ENCODE data around the gene DAP. TPM values are rescaled to one million over a fixed set of nuclear protein-coding genes. Genes with fewer than 3 reads are reported as not detected.

DAP gene
- total RNA-seq, 1 experiment from 2014 or later: 279 TPM

DNA sequence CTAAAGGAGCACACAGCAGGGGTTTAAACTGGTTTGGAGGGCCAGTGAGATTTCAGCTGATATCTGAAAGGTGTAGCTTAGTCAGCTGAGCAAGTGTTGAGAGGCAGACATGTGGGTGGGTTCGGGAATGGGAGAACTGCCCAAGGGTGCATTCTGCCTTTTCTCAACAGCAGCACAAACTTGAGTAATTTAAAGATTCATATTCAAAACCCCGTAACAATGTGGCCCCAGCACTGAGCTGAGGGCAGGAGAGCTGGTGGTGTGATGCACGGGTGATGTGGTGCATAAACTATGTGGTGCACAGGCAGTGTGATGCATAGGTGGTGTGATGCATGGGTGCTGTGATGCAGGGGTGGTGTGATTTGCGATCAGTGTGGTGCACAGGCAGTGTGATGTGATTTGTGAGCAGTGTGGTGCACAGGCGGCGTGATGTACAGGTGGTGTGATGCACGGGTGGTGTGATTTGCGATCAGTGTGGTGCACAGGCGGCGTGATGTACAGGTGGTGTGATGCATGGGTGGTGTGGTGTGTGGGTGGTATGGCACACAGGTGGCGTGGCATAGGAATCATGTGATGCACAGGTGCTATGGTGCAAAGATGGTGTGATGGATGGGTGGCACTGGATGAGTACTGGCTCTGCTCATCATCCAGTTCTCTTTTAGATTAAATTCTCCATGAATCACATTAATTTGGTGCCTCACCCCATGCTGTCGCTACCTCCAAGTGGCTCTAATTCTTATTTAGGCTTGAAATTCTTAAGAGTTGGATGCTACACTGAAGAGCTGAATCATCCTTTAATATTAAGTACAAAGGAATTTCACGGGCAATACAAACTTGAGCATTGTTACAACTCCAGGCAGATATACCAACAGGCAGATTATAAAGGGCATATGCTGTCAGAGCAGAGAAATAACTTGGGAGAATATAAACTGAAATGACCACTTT, 53.6 kb downstream of the DAP start:
- Histone ChIP-seq H3K79me2 (ENCODE audit: low read depth) (peaks cover 64% of the 10 kb centered on the region), H3K9me2 (ENCODE audit: insufficient read depth) (no peaks in the 10 kb centered on the region), H3K4me2 (peak overlapping the region; percentile 80; the same call in 1 of the 2 replicates), H3K36me3 (ENCODE audit: low read depth) (peaks cover 5% of the 10 kb centered on the region; the same call in 1 of the 2 replicates), H2AFZ (no peak overlapping the region), H4K20me1 (ENCODE audit: insufficient read depth) (no peaks in the 10 kb centered on the region), H3K4me3 (no peak overlapping the region), H3F3A (ENCODE audit: insufficient read depth, low read depth) (peaks cover 50% of the 10 kb centered on the region), H3K27ac (peak overlapping the region; percentile 96), H3K4me1 (replicated peaks; ENCODE audit: insufficient read depth) (peaks cover 65% of the 10 kb centered on the region), H3K9me3 (ENCODE audit: insufficient read depth, low read depth) (no peaks in the 10 kb centered on the region), H3K27me3 (ENCODE audit: insufficient read depth, low read depth) (no peaks in the 10 kb centered on the region)
- peak in 1 of 2 experiments; percentile 56 for DNase-seq
- no TSS peak for BruUV-seq (replicated peaks)
- intact Hi-C loops (cut with micrococcal nuclease; ENCODE audit: unreplicated experiment): loop anchor here (10.0 kb wide), 1 partner anchor 453 kb away; the partner anchor contains the start of gene CCT5
- TF ChIP-seq EZH2 (IDR thresholded peaks at IDR 0.05; ENCODE audit: low read depth) (no peak), CTCF (conservative IDR thresholded peaks at IDR 0.05) (no peak)
- ChIA-PET CTCF (no interaction called here), POLR2A (ENCODE audit: unreplicated experiment) (interaction anchor here (0.7 kb wide), 1 partner anchor 13 kb away, joined by 3 read pairs; no protein-coding TSS in a partner anchor)

GRCh38 chr5:10706326-10706725, 54.7 kb downstream of the DAP start:
- Histone ChIP-seq H3K4me1 (replicated peaks; ENCODE audit: insufficient read depth) (peaks cover 75% of the 10 kb centered on the region), H3K79me2 (ENCODE audit: low read depth) (peaks cover 55% of the 10 kb centered on the region), H3K27ac (peak overlapping the region; percentile 96)

More at GRCh38 chr5:10706326-10706725, 54.7 kb downstream of the DAP start:
- Histone ChIP-seq H3K36me3 (ENCODE audit: low read depth) (peaks cover 5% of the 10 kb centered on the region; the same call in 1 of the 2 replicates), H3F3A (ENCODE audit: insufficient read depth, low read depth) (peaks cover 62% of the 10 kb centered on the region), H4K20me1 (ENCODE audit: insufficient read depth) (no peaks in the 10 kb centered on the region), H3K4me2 (peak overlapping the region; percentile 80), H3K27me3 (ENCODE audit: insufficient read depth, low read depth) (no peaks in the 10 kb centered on the region), H3K4me3 (no peak overlapping the region), H3K9me2 (ENCODE audit: insufficient read depth) (no peaks in the 10 kb centered on the region), H2AFZ (no peak overlapping the region), H3K9me3 (ENCODE audit: insufficient read depth, low read depth) (no peaks in the 10 kb centered on the region)
- POLR2A ChIA-PET (ENCODE audit: unreplicated experiment): interaction anchor here (0.5 to 1.2 kb wide), 4 partner anchors 19 to 297 kb away, joined by 3 to 7 read pairs (median 4); no protein-coding TSS in a partner anchor
- intact Hi-C loops (cut with micrococcal nuclease; ENCODE audit: unreplicated experiment): loop anchor here (10.0 kb wide), 1 partner anchor 452 kb away; the partner anchor contains the start of gene CCT5
- no peak for TF ChIP-seq CTCF (conservative IDR thresholded peaks at IDR 0.05)
- TF ChIP-seq EZH2 (IDR thresholded peaks at IDR 0.05; ENCODE audit: low read depth): no peak
- DNase-seq: no peak
- TSS peak; percentile 68 for BruUV-seq (replicated peaks)
- CTCF ChIA-PET: interaction anchor here (0.8 to 1.2 kb wide), 2 partner anchors 9 to 19 kb away, joined by 4 to 6 read pairs; no protein-coding TSS in a partner anchor

Data from PC-9 (cell line).